Ovary (tissue), 3 donors: Measurements from ENCODE around the gene HDAC10.

Source experiments
- CTCF ChIP-seq, 3 donors: fragments of 450-650 bp in 2 of 3; fragments of 200-600 bp in 1 of 3; IDR thresholded peaks; one replicate each; pipeline versions ENCODE4 v1.5.1 to v1.8.0; 2016 to 2022; ENCODE audit warnings: antibody characterized with exemption in 3 of 3, mild to moderate bottlenecking in 1 of 3
- EP300 ChIP-seq: sonication (generic); formaldehyde crosslinking; IDR thresholded peaks from one replicate; pipeline ENCODE4 v1.6.1; 2017; ENCODE audit warnings: antibody characterized with exemption
- POLR2A ChIP-seq: fragments of 450-650 bp; IDR thresholded peaks from one replicate; pipeline ENCODE4 v1.6.1; 2017; ENCODE audit warnings: antibody characterized with exemption, mild to moderate bottlenecking, moderate library complexity
- donor health status: DM: no; HTN: no; CAD: no.

GRCh38 chr22:50221410-50222300 is 29.4 kb downstream of the HDAC10 start:
- TF ChIP-seq CTCF (IDR thresholded peaks at IDR 0.05) (no peak), POLR2A (no peak), EP300 (no peak)
